Medulla oblongata (tissue), 1 donor: Measurements from ENCODE around the gene IL24.
A peak's percentile ranks its signal among the peaks of the same experiment; 100 is the strongest.

Experiments used
- DNase-seq: peaks from one replicate; pipeline ENCODE4 v3.0.0-alpha.2; 2015; ENCODE audit errors: extremely low spot score

IL24 gene

GRCh38 chr1:206925106-206925736, 28.0 kb downstream of the IL24 start:
- DNase-seq: peak; percentile 56

- no peak for DNase-seq
Observed at GRCh38 chr1:206926286-206926685, 29.0 kb downstream of the IL24 start.

GRCh38 chr1:206929524-206929923, 32.3 kb downstream of the IL24 start:
- DNase-seq: no peak

- peak; percentile 60 for DNase-seq
Observed at GRCh38 chr1:206930210-206930798, 33.1 kb downstream of the IL24 start.

- no peak for DNase-seq
Observed at GRCh38 chr1:206931709-206932108, 34.5 kb downstream of the IL24 start.

- no peak for DNase-seq
Observed at GRCh38 chr1:206932177-206932576, 34.9 kb downstream of the IL24 start.

GRCh38 chr1:206933333-206933945, 36.2 kb downstream of the IL24 start:
- peak; percentile 24 for DNase-seq

GRCh38 chr1:206935491-206936067, 38.3 kb downstream of the IL24 start:
- DNase-seq: no peak

- DNase-seq: peak; percentile 45
Observed at GRCh38 chr1:206937425-206937824, 40.2 kb downstream of the IL24 start.

- DNase-seq: no peak
Observed at GRCh38 chr1:206939131-206939530, 41.9 kb downstream of the IL24 start.

GRCh38 chr1:206939841-206940587, 42.8 kb downstream of the IL24 start:
- DNase-seq: no peak

- no peak for DNase-seq
Observed at GRCh38 chr1:206940588-206940936, 43.3 kb downstream of the IL24 start.

GRCh38 chr1:206941766-206942418, 44.6 kb downstream of the IL24 start:
- DNase-seq: no peak

GRCh38 chr1:206944703-206945102, 47.5 kb downstream of the IL24 start:
- no peak for DNase-seq

- no peak for DNase-seq
Observed at GRCh38 chr1:206945779-206946178, 48.5 kb downstream of the IL24 start.

GRCh38 chr1:206946261-206946660, 49.0 kb downstream of the IL24 start, which contains the start of gene PIGR:
Gene PIGR (minus strand): TSS chr1:206946466. CDS start chr1:206940531, 5,935 bp downstream.
- DNase-seq: no peak

GRCh38 chr1:206947255-206947654, 50.0 kb downstream of the IL24 start:
- DNase-seq: peak; percentile 42

GRCh38 chr1:206949208-206949607, 52.0 kb downstream of the IL24 start:
- DNase-seq: peak; percentile 75

GRCh38 chr1:206949641-206950040, 52.4 kb downstream of the IL24 start:
- no peak for DNase-seq

GRCh38 chr1:206951318-206952100, 54.3 kb downstream of the IL24 start:
- no peak for DNase-seq

GRCh38 chr1:206952171-206952570, 54.9 kb downstream of the IL24 start:
- DNase-seq: no peak
